OCI-LY7 (cell line): ENCODE results near the gene ACSS2.

Experiments
- EZH2phosphoT487 ChIP-seq: fragments of 200-600 bp; sonication (generic); IDR thresholded peaks from 2 replicates; pipeline ENCODE4 v1.6.1; 2018; ENCODE audit warnings: low read depth, borderline replicate concordance, mild to moderate bottlenecking, mixed run types, antibody characterized with exemption, low read length, moderate library complexity, mixed read lengths
- TF ChIP-seq, protein P1 (sequence below): fragments of 200-600 bp; sonication (generic); conservative IDR thresholded peaks from 2 replicates; pipeline ENCODE4 v1.5.1; 2014; ENCODE audit warnings: mild to moderate bottlenecking, antibody characterized with exemption, low read length, moderate library complexity, mixed read lengths

DNA sequence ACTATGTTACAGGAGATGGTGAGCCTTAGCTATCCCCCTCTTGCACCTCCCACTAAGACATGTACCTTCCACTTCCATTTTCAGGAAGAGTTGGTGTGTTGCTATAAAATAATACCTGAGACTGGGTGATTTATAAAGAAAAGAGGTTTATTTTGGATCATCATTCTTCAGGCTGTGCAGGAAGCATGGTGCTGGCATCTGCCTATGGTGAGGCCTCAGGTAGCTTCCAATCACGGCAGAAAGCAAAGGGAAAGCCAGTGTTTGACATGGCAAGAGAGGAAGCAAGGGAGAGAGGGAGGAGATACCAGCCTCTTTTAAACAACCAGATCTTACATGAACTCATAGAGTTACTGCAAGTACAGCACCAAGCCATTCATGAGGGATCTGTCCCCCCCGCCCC lies 47.0 kb downstream of the ACSS2 start:
- TF ChIP-seq, protein P1, sequence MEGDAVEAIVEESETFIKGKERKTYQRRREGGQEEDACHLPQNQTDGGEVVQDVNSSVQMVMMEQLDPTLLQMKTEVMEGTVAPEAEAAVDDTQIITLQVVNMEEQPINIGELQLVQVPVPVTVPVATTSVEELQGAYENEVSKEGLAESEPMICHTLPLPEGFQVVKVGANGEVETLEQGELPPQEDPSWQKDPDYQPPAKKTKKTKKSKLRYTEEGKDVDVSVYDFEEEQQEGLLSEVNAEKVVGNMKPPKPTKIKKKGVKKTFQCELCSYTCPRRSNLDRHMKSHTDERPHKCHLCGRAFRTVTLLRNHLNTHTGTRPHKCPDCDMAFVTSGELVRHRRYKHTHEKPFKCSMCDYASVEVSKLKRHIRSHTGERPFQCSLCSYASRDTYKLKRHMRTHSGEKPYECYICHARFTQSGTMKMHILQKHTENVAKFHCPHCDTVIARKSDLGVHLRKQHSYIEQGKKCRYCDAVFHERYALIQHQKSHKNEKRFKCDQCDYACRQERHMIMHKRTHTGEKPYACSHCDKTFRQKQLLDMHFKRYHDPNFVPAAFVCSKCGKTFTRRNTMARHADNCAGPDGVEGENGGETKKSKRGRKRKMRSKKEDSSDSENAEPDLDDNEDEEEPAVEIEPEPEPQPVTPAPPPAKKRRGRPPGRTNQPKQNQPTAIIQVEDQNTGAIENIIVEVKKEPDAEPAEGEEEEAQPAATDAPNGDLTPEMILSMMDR: no peak
- TF ChIP-seq EZH2phosphoT487: no peak
